HG02870 (cell line): ENCODE results near the gene MAML1.
"Not testable (repeated sequence)": the region's sequence is repeated elsewhere in the genome, so short reads cannot be mapped to it uniquely, and the experiment has no call there.

ENCODE experiments used
- ATAC-seq: cut with Tn5 transposase; IDR thresholded peaks from one replicate; pipeline ENCODE4 v1.9.1; 2021; ENCODE audit warnings: mild to moderate bottlenecking, moderate library complexity; ENCODE audit not compliant: unreplicated experiment

Gene MAML1

GRCh38 chr5:179766726-179767455, 34.3 kb downstream of the MAML1 start:
- no peak for ATAC-seq

DNA sequence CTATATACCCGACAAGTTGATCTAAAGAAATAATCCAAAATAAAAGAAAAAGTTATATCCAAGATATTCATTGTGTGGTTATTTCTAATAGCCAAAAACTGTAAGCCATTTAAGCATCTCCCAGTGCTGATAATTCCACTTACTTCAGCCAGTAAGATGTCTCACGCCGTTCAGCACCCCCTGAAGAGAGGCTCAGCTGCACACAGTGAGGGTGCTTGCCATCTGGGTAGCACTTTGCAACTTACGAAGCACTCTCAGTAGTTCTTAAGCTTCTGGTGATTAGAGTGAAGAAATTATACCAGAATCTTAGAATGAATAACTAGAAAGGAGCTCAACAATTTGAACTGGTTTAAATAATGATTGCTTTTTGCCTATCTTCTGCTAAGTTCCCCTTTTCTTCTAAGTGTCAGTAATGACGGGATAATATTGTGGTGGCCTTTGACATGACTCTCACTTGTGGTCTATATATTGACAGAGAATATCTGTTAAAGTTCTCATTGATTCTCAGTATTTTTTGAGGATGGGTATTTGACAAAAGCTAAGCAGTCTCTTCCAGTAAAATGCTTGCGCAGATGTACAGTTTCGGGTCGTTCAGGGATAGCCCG, 35.0 kb downstream of the MAML1 start:
- no peak for ATAC-seq

DNA sequence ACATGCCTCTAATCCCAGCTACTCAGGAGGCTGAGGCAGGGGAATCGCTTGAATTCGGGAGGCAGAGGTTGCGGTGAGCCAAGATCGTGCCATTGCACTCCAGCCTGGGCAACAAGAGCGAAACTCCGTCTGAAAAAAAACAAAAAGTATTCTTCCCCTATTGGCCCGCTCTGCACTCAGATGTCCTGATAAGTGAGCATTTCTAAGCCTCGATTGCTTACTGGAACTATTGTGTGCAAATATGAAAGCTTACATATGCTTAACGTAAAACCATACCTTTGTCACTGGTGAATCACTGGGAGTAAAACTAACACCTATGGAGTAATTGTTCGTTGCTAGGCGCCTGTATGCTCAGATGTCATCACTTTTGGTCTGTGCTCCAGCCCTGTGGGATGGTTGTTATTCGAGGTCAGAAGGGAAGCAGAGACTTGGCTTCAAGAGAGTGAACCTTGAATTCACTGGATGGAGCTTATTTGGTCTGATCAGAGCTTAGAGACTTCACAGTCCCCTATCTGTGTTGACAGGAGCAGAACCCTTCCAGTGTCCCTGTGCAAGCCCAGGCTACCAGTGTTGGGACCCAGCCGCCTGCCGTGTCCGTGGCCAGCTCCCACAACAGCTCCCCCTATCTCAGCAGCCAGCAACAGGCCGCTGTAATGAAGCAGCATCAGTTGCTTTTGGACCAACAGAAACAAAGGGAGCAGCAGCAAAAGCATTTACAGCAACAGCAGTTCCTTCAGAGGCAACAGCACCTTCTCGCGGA, 35.9 kb downstream of the MAML1 start:
- ATAC-seq: no peak

GRCh38 chr5:179769271-179769670, 36.6 kb downstream of the MAML1 start:
- no peak for ATAC-seq

- no peak for ATAC-seq
These were observed 37.2 kb downstream of the MAML1 start for GRCh38 chr5:179769796-179770195.

- no peak for ATAC-seq
These were observed 38.8 kb downstream of the MAML1 start for GRCh38 chr5:179771311-179771895.

DNA sequence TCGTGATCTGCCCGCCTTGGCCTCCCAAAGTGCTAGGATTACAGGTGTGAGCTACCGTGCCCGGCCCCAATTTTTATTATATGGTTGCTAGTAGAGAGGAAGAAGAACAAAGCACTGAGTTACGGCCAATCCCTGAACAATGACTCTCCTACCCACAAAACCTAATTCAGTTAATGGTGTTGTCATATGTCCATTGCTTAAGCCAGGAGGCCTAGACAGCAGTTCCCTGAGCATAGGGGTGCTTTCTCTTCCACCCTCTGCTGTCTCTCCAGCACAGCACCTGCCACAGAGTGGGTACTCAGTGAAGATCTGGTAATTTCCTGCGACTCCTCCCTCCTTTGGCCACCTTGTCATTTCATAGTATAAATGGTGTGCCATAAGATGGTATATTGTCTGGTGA, 39.7 kb downstream of the MAML1 start:
- no peak for ATAC-seq

DNA sequence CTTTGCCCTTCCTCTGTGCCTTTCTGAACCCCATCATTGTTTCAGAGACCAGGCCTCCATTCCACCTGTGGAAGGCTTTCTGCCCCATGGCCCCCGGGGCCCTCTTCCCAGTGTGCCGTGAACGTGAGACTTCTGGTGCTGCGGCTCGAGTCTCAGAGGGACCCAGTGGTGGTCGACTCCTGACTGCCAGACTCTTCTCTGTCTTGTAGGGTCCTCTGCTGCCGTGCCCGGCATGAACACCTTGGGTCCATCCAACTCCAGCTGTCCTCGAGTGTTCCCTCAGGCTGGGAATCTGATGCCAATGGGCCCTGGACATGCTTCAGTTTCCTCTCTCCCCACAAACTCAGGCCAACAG, 41.0 kb downstream of the MAML1 start:
- ATAC-seq: no peak

GRCh38 chr5:179774442-179774841, 41.8 kb downstream of the MAML1 start:
- ATAC-seq: no peak

- ATAC-seq: no peak
These were observed 43.9 kb downstream of the MAML1 start for GRCh38 chr5:179776411-179776938.

DNA sequence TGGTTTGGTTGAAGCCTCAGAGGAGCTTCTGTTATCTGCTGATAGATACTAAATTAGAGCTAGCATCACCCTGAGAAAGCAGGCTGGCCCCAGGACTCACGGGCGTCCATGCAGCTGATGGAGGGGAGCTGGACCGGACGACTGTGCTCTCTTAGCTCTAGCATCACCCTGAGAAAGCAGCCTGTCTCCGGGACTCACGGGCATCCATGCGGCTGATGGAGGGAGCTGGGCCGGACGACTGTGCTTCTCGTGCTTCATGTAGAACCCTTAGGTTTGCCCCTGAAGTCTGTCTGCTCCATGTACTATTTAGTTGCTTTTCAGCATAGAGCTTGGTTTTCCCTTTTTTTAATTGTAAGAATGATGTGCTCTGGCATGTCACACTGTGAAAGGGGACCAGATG, 44.8 kb downstream of the MAML1 start:
- no peak for ATAC-seq

GRCh38 chr5:179777909-179778308, 45.3 kb downstream of the MAML1 start:
- ATAC-seq: no peak

DNA sequence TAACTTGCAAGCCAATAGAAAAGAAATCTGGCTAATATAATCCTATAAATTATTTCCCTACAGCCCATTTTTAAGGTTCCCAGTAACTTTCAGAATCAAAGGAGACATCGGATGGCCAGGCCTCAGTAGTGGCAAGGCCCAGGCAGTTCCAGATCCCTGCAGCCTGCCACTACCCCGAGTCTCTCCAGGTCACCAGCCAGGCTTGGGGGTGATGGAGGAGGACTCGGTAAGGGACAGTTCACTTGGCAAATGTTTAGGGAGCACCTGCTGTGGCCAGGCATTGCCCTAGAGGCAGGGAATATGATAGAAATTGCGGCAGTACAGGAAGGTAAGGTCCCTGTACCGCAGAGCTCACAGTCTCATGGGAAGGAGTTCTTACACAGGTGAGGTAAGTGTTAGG, 46.0 kb downstream of the MAML1 start:
- no peak for ATAC-seq

DNA sequence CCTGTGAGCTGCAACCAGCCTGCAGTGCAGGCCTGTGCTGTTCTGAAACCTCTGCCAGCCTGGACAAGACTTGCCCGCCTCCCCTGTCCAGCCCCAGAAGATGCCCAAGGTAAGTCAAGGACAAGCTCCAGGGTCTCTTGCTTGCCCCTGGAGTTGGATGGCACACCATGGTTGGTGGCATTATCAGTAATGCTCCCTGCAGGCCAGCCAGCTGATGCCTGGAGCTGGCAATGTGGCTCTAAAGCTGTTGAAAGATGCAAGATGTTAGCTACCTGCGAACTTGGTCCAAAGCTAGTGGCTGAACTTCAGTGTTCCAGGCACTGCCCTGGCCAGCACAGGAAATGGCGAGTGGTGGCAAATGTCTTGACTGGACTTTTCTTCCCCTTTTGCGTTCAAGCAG, 47.2 kb downstream of the MAML1 start:
- no peak for ATAC-seq

DNA sequence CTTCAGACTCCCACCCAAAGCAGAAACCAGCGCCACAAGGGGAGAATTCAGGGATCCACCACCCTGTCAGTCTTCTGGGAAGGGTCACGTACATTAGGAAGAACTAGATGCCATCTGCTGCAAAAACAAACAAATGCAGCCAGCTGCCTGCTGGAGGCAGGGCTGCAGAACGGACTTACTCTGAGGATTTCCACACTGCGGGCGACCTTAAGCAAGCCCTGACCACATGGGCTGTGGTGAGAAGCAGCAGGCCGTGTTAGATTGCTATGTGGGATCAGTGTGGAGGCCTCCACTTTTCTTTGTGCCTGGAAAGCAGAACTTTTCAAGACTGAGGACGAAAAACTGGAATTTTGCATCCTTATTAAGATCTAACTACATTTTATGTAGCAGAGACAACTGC, 47.7 kb downstream of the MAML1 start:
- no peak for ATAC-seq

- no peak for ATAC-seq
These were observed 49.2 kb downstream of the MAML1 start for GRCh38 chr5:179781846-179782245.

DNA sequence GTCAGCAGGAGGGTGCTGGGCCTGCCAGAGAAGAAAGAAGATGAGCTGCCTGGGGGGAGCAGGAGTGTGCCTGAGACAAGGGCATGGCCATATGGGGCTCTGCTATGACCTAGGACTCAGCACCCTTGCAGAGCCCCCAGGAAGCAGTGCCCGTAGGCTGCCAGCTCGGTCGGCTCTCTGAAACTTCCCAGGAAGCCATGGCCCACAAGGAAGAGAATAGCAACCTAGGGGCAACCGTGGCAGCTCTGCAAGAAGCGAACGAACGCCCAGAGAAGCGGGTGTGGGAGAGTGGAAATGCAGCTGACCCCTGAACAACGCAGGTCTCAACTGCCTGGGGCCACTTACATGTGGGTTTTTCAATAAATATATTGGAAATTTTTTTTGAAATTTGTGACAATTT, 50.5 kb downstream of the MAML1 start:
- no peak for ATAC-seq

DNA sequence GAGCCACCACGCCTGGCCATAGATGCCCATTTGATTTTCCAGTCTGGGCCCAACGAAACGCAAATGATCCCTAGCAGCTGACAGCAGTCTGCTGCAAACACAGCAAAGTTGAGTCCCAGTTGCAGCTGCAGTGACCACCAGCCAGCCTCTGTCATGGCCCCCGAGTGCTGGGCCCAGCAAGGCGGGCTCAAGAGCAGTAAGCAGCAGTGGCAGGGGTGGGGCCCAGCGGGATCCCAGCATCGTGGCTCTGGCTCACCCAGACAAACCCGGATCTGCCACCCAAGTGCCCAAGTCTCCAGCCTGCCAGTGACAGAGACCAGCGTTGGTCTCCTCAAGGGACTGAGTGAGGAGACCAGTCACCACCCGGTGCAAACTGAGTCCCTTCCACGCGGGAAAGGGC, 54.2 kb downstream of the MAML1 start:
- ATAC-seq: no peak

DNA sequence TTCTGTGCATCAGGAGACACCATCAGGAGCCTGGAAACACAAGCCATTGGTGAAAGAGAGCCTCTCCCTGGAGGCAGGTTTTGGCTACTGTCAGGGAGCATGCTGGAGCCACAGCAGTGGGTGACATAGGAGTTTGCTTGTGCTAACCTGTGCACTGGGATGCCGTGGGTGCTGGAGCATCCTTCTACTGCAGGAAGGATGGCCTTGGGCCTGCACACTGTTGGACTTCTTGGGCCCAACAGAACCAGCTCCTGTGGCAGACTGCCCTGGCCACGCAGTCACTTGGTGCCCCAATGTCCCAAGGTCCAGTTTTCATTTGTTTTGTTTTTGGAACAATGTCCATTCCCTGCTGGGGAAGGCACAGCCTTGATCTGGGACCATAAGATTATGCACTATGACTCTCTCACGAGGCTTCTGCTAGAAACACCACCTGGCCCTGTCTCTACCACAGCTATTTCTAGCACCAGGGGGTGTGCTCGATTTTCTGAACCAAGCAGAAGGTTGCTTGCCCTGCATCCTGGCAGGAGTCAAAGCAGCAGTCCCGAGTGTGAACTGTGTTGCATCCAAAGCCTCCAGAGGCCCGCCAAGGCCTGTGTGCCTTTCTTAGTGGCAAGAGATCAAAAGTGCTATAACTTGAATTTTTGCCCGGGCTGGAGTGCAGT, 55.7 kb downstream of the MAML1 start:
- no peak for ATAC-seq

GRCh38 chr5:179789278-179789677, 56.7 kb downstream of the MAML1 start:
- not testable (repeated sequence) for ATAC-seq
